Retinal pigment epithelial cell (primary cell): ENCODE data around the gene VAMP1.

Experiments used
- DNase-seq: peaks from one replicate; pipeline ENCODE4 v3.0.0-alpha.2; 2010; ENCODE audit warnings: low read depth
- H3K4me3 ChIP-seq: 2 replicates; pipeline ENCODE4 v1.5.1; 2011; ENCODE audit warnings: mild to moderate bottlenecking, low read length, control low read depth, moderate library complexity
- CTCF ChIP-seq: conservative IDR thresholded peaks from 2 replicates; pipeline ENCODE4 v1.5.1; 2011; ENCODE audit warnings: low read depth, low read length, control low read depth, inconsistent platforms

VAMP1 gene

GRCh38 chr12:6425590-6426531 is 44.6 kb downstream of the VAMP1 start:
- no peak for TF ChIP-seq CTCF
- DNase-seq: peak; percentile 2
- H3K4me3 ChIP-seq: no peak overlapping the region

- no peak for TF ChIP-seq CTCF
- DNase-seq: no peak
- H3K4me3 ChIP-seq: no peak overlapping the region
Measured at GRCh38 chr12:6424866-6425265, 45.6 kb downstream of the VAMP1 start.

- DNase-seq: no peak
- TF ChIP-seq CTCF: no peak
- H3K4me3 ChIP-seq: no peak overlapping the region
Measured at GRCh38 chr12:6424008-6424347, 46.5 kb downstream of the VAMP1 start.

GRCh38 chr12:6423267-6424007 is 47.0 kb downstream of the VAMP1 start:
- TF ChIP-seq CTCF: peak; percentile 78

GRCh38 chr12:6420364-6420763 is 50.1 kb downstream of the VAMP1 start:
- no peak for TF ChIP-seq CTCF
- DNase-seq: no peak
- H3K4me3 ChIP-seq: no peak overlapping the region

More at GRCh38 chr12:6423267-6424007, 47.0 kb downstream of the VAMP1 start:
- H3K4me3 ChIP-seq: no peak overlapping the region
- DNase-seq: peak; percentile 62

GRCh38 chr12:6418796-6419195 is 51.7 kb downstream of the VAMP1 start:
- DNase-seq: no peak
- TF ChIP-seq CTCF: no peak

More at GRCh38 chr12:6418796-6419195, 51.7 kb downstream of the VAMP1 start:
- no peak overlapping the region for H3K4me3 ChIP-seq
